ENCODE measurements around the gene LRRC53.

DNA sequence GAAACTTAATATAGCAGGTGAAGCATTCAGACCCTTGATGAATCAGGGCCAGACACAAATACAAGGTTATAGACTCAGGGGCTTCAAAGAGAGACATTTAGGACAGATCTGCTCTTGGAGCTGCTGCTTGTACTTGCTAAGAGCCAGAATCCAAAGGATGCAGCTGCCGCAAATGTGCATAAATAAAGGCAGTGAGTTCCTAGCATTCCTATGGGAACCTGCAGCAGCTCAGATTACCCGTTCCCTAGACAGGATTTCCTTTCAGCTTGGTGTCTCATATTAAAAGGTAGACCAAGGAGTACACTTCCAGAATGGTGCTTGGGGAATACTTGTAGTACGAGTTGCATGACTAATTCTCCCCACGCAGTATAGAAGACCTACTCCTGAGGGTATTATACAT lies 9.7 kb upstream of the LRRC53 start:
- TF ChIP-seq, protein P1, sequence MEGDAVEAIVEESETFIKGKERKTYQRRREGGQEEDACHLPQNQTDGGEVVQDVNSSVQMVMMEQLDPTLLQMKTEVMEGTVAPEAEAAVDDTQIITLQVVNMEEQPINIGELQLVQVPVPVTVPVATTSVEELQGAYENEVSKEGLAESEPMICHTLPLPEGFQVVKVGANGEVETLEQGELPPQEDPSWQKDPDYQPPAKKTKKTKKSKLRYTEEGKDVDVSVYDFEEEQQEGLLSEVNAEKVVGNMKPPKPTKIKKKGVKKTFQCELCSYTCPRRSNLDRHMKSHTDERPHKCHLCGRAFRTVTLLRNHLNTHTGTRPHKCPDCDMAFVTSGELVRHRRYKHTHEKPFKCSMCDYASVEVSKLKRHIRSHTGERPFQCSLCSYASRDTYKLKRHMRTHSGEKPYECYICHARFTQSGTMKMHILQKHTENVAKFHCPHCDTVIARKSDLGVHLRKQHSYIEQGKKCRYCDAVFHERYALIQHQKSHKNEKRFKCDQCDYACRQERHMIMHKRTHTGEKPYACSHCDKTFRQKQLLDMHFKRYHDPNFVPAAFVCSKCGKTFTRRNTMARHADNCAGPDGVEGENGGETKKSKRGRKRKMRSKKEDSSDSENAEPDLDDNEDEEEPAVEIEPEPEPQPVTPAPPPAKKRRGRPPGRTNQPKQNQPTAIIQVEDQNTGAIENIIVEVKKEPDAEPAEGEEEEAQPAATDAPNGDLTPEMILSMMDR (IDR thresholded peaks at IDR 0.05): no peak
- TF ChIP-seq POLR2A (IDR thresholded peaks at IDR 0.05): no peak

All from tibial nerve (tissue), 3 donors.